HG03442 (cell line): ENCODE results near the gene PHPT1.
"Not testable (repeated sequence)": the region's sequence is repeated elsewhere in the genome, so short reads cannot be mapped to it uniquely, and the experiment has no call there.

Experiments
- ATAC-seq: cut with Tn5 transposase; IDR thresholded peaks from one replicate; pipeline ENCODE4 v1.9.1; 2021; ENCODE audit warnings: mild to moderate bottlenecking, moderate library complexity; ENCODE audit not compliant: unreplicated experiment

The PHPT1 gene

GRCh38 chr9:136837146-136837855 is 11.9 kb upstream of the PHPT1 start:
- ATAC-seq: no peak

DNA sequence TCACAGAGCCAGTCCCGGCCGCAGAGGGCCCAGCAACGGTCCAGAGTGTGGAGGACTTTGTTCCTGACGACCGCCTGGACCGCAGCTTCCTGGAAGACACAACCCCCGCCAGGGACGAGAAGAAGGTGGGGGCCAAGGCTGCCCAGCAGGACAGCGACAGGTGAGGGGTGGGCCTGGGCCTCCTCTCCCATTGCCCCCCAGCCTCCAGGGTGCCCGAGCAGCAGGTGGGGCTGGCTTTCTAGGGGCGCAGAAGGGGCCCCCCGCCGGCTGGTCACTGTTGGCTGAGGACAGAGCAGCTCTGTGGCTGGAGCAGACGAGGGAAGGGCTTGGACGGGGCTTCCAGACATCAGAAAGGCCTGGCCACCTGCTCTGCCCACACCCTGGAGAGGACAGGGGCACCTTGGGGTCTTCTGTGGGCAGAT is 11.3 kb upstream of the PHPT1 start:
- ATAC-seq: not testable (repeated sequence)

DNA sequence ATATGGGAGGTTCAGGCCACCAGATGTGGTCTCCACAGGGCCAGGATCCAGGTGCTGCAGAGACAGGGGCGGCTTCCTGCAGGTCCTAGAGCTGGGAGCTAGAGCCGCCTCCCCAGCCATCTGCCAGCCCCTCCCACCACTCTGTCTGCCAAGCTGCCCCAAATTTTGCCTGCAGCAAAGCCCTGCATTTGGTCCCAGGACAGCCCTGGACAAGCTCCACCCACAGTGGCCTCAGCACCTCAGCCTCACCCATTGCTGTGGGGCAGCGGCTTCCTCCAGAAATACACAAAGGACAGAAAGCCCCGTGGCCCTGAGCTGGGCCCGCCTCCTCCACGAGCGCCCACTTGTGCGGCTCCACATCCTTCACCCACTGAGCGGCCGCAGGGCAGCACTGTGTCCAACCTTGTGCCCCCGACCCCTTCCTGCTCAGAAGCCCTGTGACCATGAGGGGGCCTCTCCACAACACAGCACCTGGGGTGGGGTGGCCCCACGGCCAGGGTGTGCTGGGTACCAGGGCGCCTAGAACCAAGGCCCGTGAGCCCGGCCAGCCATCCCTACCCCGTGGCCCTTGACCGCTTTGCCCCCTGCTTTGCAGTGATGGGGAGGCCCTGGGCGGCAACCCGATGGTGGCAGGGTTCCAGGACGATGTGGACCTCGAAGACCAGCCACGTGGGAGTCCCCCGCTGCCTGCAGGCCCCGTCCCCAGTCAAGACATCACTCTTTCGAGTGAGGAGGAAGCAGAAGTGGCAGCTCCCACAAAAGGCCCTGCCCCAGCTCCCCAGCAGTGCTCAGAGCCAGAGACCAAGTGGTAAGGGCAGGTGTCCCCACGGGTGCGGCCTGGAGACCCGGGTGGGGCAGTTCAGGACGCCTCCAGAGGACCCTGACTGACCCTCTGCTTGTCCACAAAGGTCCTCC is 10.6 kb upstream of the PHPT1 start:
- no peak for ATAC-seq

GRCh38 chr9:136839229-136840139 is 9.7 kb upstream of the PHPT1 start:
- ATAC-seq: no peak

- ATAC-seq: no peak
Observed at GRCh38 chr9:136840140-136840876, 8.9 kb upstream of the PHPT1 start.

DNA sequence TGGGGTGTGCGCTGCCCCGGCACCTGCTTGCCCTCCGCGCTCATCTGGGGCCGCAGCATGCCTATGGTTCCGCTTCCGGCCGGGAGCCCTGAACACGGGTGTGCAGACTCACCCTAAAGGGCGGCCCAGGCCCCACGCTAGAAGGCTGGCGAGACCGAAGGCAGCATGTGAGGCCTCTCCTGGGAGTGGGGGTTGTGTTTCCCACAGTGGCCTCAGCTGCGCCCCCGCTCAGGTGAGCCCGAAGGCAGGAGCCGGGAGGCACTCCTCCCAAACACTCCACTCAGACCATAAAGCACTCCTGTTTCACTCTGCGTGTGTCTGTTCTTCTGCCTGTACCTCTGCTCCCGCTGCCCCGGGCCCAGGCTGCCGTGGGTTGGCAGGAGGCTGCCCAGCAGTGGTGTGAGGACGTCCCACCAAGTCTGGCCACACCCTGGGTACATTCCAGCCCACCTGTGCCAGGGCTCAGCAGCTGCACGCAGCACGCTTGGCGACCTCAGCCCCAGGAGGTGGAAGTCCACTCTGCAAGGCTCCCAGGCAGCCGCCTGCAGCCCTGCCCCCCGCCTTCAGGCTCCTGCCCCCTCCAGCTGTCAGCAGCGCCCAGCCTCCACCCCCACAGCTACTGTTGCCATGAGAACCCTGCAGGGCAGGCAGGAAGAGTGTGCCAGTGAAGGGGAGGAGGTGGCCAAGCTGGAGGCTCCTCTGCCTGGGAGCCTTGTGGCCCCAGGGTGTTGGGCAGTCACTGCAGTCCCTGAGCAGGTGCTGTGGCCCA is 8.1 kb upstream of the PHPT1 start:
- no peak for ATAC-seq

- not testable (repeated sequence) for ATAC-seq
Observed at GRCh38 chr9:136841646-136842379, 7.4 kb upstream of the PHPT1 start.

DNA sequence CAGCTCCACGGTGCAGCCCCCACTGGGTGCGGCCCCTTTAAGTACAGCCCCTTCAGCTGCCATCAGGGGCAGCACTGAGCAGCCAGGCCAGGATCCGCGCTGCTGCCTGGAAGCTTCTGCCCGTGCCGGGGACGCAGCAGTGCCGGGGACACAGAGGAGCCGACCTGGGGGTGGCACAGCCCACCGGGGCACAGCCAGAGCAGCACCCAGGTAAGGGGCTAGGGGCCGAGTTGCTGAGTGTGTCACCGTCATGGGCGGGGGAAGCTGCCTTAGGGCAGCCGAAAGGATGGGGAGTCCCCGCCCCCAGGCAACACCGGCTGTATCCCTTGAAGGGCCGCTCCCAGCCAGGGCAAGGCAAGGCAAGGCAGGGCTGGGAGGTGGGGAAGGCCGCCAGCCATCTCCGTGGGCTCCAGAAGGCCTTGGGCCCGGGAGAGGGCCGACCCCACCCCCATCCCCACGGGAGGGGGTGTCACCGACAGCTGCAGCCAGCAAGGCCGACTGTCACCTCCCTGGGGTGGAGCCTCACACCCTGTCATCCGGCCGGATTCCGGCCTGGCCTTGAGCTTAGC is 6.7 kb upstream of the PHPT1 start, which contains the start of gene AJM1:
AJM1 (plus strand) TSS at position 99 of the 569 bp plus-strand sequence. CDS start 1,937 bp downstream, outside the sequence.
- peak; percentile 52 for ATAC-seq

DNA sequence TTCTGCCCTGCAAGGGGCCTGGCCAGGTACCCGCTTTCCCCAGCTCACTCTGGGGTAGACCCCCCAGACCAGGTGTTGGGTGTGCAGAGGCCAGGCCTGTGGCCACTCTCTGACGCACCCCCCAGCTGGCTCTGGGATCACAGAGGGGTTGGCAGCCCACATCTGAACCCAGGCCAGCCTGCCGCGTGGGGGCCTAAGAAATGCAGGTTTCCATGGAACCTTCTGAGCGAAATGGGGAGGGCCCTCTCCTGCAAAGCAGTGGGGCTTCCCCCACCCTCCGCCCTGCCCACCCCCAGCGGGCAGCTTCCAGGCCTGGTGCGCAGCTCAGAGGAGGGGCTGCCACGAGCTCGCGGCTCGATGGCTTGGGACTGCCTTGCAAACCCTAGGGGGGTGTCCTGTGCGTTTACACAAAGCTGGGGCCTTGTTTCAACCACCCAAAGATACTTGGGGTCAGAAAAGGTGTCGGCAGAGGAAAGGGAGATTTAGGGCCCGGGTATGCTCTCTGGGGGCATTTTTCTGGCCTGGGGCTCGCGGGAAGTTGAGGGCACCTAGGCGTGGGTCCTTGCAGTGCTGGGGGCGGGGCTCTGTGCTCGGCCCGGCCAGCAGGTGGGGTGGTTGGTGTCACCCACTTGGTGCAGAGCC is 5.9 kb upstream of the PHPT1 start:
- not testable (repeated sequence) for ATAC-seq

DNA sequence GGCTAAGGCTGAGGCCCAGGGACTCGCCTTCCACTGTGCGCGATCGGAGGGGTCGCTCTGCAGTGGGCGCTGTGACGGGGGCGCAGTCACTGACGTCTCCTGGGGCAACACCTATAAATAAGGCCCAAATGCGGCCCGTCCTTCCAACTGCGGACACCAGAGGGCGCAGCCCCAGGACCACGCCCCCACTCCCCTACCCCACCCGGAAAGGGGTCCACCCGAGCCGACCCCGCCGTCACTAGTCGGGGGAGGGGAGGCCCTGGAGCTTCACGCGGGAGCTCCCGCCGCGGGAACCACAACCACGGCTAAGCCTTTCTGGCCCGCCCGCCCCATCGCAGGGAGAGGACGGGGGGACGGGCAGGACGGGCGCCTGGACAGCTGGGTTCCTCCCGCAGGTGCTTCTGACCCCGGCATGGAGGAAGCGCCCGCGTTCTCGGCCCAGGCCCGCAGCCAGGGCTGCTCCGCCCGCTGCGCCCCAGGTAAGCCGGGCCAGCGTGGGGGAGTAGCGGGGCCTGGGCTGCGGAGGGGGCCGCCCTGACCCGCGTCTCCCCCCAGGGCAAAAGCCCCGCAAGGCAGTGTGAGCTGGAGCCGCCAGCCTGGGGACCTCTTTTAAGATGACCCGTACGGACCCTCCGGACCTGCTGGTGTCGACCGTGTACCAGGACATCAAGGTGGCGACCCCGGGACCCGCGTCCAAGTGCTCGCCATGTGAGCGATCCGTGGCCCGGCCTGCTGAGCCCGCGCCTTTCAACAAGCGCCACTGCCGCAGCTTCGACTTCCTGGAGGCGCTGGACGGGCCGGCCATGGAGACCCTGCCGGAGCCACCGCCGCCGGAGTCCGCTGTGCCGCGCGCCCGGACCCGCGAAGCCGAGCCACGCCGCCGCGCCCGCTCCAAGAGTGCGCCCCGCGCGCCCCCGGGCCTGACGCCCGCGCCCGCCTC is 5.1 kb upstream of the PHPT1 start:
- ATAC-seq: not testable (repeated sequence)

DNA sequence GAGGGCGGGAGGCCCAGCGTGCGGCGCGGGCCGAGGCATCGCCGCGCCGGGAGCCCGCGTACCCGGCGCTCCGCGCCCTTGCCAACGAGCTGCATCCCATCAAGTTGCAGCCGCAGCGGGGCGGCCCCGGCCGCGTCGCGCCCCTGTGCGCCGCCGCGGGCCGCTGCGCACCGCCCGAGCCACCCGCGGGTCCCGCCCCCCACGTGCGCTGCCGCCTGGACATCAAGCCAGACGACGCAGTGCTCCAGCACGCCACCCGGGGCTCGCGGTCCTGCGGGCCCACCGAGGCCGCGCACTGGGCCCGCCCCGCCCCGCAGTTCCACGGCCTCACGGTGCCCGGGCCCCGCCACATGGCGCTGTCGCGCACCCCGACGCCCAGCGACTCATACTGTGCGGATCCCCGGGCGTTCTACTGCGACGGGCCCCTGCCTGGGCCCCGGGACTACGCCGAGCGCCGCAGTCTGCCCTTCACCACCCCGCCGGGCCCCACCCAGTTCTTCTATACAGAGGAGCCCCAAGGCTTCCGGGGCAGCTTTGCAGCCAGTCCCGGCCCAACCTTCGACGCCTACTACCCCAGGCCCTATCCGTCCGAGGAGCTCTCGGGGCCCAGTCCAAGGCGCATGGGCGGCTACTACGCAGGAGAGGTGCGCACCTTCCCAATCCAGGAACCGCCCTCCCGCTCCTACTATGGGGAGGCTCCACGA is 4.3 kb upstream of the PHPT1 start:
- no peak for ATAC-seq

GRCh38 chr9:136845465-136846260 is 3.5 kb upstream of the PHPT1 start:
- ATAC-seq: no peak

GRCh38 chr9:136846376-136847087 is 2.7 kb upstream of the PHPT1 start:
- ATAC-seq: no peak

GRCh38 chr9:136847088-136847825 is 2.0 kb upstream of the PHPT1 start:
- ATAC-seq: no peak
